ENCODE data around the gene C4A. TPM values are rescaled to one million over a fixed set of nuclear protein-coding genes. Genes with fewer than 3 reads are reported as not detected.

C4A gene
- total and polyA plus RNA-seq, 2 of the 13 experiments (the other 11 are each of a cell fraction or from before 2014, with no cell fraction given): 165 to 478 TPM

- TF ChIP-seq HINFP (CRISPR knock-in tag; IDR thresholded peaks at IDR 0.05; ENCODE audit: low read depth): 0 out of 2 replicates have a peak, but pooled peaks have one; percentile 23
- TF ChIP-seq ARNT2 (CRISPR knock-in tag; IDR thresholded peaks at IDR 0.05; ENCODE audit: low read depth): peak; percentile 87
- TF ChIP-seq JUN (CRISPR knock-in tag; IDR thresholded peaks at IDR 0.05): no peak
- peak; percentile 10; the same call in 1 of the 2 replicates for TF ChIP-seq ZKSCAN5 (CRISPR knock-in tag; IDR thresholded peaks at IDR 0.05)
- TF ChIP-seq ZNF207 (IDR thresholded peaks at IDR 0.05; ENCODE audit: borderline replicate concordance): no peak
- TF ChIP-seq ZNF737 (CRISPR knock-in tag; IDR thresholded peaks at IDR 0.05; ENCODE audit: borderline replicate concordance): no peak
- peak; percentile 88 to 95 for TF ChIP-seq NR2F1 (CRISPR knock-in tag; IDR thresholded peaks at IDR 0.05)
- TF ChIP-seq SRY (CRISPR knock-in tag; IDR thresholded peaks at IDR 0.05): peak; percentile 68; the same call in 1 of the 2 replicates
- TF ChIP-seq, protein P1, sequence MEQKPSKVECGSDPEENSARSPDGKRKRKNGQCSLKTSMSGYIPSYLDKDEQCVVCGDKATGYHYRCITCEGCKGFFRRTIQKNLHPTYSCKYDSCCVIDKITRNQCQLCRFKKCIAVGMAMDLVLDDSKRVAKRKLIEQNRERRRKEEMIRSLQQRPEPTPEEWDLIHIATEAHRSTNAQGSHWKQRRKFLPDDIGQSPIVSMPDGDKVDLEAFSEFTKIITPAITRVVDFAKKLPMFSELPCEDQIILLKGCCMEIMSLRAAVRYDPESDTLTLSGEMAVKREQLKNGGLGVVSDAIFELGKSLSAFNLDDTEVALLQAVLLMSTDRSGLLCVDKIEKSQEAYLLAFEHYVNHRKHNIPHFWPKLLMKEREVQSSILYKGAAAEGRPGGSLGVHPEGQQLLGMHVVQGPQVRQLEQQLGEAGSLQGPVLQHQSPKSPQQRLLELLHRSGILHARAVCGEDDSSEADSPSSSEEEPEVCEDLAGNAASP (CRISPR knock-in tag; IDR thresholded peaks at IDR 0.05; ENCODE audit: borderline replicate concordance): peak; percentile 80
- peak; percentile 63 for TF ChIP-seq ZBTB33 (CRISPR knock-in tag; IDR thresholded peaks at IDR 0.05)
- TF ChIP-seq POGZ (CRISPR knock-in tag; IDR thresholded peaks at IDR 0.05): peak; percentile 51
- no peak for TF ChIP-seq PTBP1 (IDR thresholded peaks at IDR 0.05; ENCODE audit: low read depth, low read length, poor library complexity, severe bottlenecking)
- 0 out of 2 replicates have a peak, but pooled peaks have one; percentile 69 for TF ChIP-seq ZNF766 (CRISPR knock-in tag; IDR thresholded peaks at IDR 0.05; ENCODE audit: borderline replicate concordance)
- TF ChIP-seq ZNF234 (CRISPR knock-in tag; conservative IDR thresholded peaks at IDR 0.05): no peak
- TF ChIP-seq SP2 (CRISPR knock-in tag; IDR thresholded peaks at IDR 0.05): peak; percentile 74
- no peak for TF ChIP-seq THAP8 (CRISPR knock-in tag; IDR thresholded peaks at IDR 0.05; ENCODE audit: borderline replicate concordance)
- TF ChIP-seq ZNF724P (CRISPR knock-in tag; IDR thresholded peaks at IDR 0.05; ENCODE audit: borderline replicate concordance): no peak
- TF ChIP-seq ZNF510 (CRISPR knock-in tag; IDR thresholded peaks at IDR 0.05; ENCODE audit: low read depth): peak; percentile 57; the same call in 1 of the 2 replicates
- TF ChIP-seq GATAD2A (CRISPR knock-in tag; IDR thresholded peaks at IDR 0.05): peak; percentile 97
- no peak; the same call in 1 of the 2 replicates for TF ChIP-seq ZBTB7A (CRISPR knock-in tag; IDR thresholded peaks at IDR 0.05)
- peak; percentile 100 for TF ChIP-seq DRAP1 (CRISPR knock-in tag; IDR thresholded peaks at IDR 0.05)
- no peak for TF ChIP-seq ZNF326 (CRISPR knock-in tag; IDR thresholded peaks at IDR 0.05; ENCODE audit: borderline replicate concordance)
- peak; percentile 47; the same call in 1 of the 2 replicates for TF ChIP-seq KDM3A (CRISPR knock-in tag; IDR thresholded peaks at IDR 0.05; ENCODE audit: low read depth)
- TF ChIP-seq RCOR2 (CRISPR knock-in tag; IDR thresholded peaks at IDR 0.05): peak; percentile 93
These were observed 36.1 kb upstream of the C4A start, which contains the start of gene CFB (continued) for GRCh38 chr6:31945507-31946369.

Measured in HepG2 (cell line).